NCI-H1417 (cell line): Measurements from ENCODE around the gene GPR26.

Source experiments
- DNase-seq, 3 experiments: peaks; one replicate each; lab custom pipeline; 2025; lab: John Stamatoyannopoulos, UW

The GPR26 gene

DNA sequence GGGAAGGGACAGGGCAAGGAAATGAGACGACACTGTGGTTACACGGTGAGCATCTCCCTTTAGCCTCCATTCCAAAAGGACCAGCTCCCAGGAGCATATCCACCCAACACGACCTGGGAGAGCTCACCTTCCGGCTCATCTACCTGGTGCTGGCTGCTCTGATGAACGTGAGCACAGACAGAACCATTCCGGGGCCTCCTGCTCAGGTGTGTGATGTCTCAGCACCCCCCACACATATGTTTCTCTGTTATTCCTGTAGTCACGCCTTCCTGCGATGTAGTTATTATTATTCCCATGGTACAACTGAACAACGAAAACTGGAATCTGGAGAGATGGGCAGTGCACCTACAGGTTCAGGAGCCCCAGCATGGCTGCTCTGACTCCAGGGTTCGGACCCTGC is 20.5 kb upstream of the GPR26 start:
- DNase-seq = no peak

DNA sequence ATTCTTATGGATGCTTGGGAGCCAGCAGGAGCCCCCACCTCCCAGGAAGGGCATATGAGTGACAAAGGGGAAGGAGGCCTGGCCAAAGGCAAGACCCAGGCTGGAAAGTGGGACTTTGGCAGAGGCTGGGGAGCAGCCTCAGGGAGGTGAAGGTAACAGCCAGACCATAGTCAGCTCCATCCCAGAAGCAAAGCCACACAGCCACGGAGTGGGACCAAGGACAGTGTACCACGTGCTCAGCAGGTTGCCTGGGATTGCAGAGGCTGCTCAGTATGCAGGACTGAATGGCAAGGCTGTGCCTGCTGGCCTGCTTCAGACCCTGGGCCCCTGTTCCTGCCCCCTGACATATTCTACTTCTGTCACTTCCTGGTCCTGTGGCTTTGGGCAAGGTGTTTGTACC is 17.6 kb upstream of the GPR26 start:
- DNase-seq = no peak

DNA sequence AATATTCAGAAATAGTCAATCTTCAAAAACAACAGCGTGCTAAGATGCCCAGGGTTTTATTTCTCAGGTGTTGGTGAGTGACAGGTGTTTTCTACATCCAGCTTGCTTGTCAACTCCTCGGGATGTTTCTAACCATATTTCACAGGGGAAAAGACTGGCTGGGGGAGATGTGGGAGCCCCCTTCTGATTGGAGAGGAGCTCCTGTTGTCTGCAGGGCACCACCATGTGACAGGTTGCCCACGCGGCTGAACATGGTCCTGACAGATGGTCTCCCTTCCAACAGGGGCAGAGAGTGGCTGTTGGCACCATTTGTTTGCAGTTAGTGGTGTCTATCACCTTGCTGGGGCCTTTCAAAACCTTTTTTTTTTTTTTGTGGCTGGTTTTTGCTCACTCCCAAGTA is 16.5 kb upstream of the GPR26 start:
- DNase-seq = no peak

DNA sequence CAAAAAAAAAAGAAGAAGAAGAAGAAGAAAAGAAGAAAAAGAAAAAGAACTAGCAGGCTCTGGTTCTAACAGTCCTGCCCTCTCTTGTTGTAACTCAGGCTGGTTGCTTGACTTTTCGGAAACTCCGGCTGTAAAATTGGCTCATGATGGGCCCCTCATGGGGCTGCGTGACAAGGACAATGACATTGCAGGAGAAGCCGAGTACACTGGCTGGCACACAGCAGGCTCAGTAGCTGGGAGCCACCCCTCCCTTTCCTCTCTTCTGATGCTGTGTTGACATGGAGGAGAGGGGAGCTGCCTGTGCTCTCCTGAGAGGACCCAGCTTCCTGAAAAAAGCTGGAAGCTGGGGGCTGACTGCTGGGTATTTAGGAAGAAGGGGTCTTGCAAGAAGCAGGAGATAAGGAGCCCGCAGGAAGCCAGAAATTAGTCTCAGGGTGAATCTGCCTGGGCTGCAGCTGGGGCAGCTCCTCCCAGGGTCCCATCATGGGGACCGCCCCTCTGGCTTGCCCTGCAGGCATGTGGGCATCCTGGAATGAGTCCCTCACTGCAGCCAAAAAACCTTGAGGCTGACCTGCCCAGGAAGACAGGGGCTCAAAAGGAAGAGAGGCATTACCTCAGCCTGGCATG is 14.6 kb upstream of the GPR26 start:
- no peak for DNase-seq

DNA sequence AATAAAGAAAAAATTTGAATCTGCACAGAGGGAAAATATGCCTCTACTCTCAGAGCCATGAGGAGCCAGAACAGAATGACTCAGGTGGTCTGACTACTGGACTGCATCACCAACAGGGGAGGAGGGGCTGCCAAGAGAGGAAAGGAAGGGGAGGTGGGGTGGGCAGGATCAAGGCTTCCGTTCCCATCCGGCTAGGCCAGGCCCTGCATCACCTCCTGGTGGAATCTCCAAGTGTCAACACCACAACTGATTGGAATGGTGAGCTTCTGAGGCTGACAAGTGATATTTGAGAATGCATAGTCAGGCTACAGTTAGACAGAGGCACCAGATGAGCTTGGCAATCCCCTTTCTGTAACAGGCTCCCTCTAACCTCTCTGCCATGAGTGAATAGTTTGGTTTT is 10.4 kb upstream of the GPR26 start:
- DNase-seq = no peak

DNA sequence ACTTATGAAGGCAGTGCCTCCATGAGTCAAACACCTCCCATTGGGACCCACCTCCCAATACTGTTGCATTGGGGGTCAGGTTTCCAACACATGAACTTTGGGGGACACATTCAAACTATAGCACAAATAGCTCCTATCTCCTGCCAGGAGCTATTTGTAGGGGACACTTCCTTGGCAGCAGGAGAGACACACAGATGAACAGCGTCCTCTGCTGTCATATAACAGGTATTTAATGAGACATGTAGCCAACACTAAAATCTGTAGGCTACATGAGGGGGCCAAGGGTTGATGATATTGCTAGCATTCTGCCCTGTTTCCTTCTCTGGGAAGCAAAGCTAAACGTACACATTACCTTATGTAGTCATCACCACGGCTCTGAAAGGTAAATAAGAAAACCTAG is 2.6 kb upstream of the GPR26 start:
- DNase-seq = peak in 1 of 3 experiments; percentile 1

DNA sequence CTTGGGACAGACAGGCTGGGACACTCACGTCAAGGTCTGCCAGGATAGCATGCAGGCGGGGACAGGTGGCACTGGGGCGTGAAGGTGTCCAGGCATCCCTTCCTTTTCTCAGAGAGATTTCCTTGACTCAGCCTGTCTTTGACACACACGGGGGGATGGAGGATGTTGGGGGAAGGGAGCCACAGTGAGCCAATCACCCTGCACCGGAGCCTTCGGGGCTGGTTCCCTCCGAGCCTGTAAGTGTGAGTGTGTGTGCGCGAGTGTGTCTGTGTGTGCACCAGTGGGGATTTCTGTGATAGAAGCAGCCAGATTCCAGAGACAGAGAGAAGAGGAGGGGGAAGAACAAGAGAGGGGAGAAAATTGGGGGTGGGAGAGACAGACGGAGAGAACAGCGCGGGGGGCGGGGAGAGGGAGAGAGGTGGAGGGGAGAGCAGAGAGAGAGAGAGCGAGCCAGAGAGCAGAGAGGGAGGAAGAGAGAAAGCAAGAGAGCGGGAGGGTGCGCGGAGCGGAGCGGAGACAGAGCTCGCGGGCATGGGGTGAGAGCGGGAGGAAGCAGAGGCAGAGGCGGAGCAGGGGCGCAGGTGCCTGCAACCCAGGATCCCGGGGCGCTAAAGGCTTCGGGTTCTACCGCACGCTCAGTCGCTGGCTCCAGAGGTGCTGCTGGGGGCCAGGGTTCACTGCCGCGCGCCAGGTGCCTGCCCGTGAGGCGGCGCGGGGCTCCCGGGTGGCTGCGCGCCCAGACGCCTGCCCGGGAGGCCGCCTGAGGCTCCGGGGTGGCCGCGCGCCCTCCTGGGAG is 466 bp upstream of the GPR26 start:
- peak in 2 of 3 experiments; percentile 34 to 41 for DNase-seq

DNA sequence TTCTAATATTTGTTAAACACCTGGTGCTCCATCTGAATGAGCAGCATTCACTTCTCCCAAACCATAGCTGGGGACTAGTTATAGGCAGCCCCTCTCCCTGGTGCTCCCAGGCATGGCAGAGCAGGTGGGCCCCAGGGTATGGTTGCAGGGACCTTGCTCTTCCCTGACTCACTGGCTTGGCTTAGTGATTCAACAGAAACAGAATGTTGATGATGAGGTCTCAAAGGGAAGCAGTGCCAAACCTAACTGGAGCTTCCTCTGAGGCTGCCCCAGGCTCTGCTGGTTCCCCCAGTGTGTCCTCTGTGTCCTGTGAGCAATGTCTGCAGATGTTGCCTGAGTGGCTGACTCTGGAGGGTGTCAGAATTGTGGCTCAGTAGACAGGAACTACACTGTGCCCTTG is 3.7 kb downstream of the GPR26 start:
- no peak for DNase-seq

DNA sequence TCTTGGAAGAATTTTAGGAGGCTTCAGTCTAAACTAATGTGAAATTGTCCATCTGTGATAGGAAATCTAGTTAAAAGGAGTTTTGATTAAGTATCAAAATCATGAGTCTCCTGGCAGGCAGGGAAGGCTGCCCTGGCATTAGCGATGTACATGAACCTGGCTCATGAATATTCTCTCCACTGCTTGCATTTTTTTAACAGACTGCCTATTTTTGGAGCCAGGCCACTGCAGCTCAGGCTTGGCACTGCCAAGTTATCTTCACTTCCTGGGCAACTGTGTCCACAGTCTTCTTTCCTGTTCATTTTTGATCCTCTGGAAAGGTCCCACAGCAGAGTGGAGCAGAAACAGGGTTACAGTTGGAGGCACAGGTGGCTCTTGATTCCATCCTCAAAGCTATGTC is 7.0 kb downstream of the GPR26 start:
- no peak for DNase-seq

DNA sequence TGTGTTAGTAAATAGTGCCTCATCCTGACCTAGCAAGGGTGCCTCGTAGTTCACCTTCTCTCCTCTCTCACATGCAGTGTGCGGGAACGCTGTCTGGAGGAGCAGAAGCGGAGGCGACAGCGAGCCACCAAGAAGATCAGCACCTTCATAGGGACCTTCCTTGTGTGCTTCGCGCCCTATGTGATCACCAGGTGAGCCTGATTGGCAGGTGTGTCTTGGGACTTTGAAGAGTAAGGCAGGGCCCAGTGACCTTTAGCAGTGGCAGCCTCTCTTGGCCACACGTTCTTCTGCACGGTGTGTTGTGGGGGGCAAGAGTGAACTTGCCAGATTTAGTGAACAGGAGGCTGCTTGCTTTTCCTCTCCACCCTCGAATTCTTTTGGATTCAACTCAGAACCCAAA is 8.6 kb downstream of the GPR26 start:
- DNase-seq = no peak

DNA sequence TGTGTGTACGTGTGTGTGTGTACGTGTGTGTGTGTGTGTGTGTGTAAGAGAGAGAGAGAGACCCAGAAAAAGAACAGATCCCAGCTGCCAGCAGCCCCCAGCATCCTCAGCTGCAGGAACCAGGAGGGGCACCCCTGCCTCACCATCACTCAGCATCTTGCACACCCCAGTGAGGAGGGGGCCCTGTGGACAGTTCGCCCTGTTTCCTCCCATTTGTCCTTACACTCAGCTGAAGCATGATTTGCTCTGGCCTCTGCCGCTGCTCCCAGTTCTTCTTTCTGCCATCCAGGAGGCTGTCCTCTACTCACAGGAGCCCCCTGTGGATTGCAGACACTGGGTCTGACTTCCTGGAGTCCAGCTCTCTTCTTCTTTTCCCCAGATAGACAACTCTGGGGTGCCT is 9.7 kb downstream of the GPR26 start:
- no peak for DNase-seq

DNA sequence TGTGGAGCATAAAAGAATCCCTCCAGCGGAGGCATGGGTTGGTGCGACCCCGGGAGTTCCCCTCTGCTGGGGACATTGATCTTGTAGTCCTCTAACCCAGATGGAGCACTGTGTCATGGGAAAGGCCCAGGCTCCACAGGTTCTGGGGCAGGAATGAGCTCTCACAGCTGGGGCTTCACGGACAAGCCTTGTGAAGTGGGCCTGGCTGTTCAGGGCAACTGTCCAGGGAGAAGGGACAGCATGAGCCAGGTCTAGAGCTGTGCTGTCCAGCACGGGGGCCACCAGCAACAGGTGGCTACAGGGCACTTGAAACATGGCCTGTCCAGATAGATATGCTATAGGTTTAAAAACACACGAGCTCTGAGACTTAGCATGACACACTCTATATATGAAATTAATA is 11.4 kb downstream of the GPR26 start:
- DNase-seq = no peak

DNA sequence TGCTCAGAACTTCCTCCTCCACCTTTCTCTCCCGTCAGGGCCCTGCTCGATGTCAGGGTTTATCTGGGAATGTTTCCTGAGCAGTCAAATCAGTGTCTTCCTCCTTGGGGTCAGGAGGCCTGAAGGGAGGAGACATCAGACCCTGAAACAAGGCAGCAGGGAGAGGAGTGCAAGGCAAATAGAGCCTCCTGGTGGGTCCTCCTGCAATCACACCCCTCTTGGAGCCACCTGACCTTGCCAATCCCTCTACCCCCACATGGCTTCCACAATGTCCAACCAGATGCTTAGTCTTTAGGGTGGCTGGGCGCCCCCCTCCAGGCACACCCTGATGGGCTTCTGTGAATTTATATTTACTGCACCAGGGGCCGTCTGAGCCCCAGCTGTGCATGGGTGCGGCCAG is 12.2 kb downstream of the GPR26 start:
- no peak for DNase-seq

DNA sequence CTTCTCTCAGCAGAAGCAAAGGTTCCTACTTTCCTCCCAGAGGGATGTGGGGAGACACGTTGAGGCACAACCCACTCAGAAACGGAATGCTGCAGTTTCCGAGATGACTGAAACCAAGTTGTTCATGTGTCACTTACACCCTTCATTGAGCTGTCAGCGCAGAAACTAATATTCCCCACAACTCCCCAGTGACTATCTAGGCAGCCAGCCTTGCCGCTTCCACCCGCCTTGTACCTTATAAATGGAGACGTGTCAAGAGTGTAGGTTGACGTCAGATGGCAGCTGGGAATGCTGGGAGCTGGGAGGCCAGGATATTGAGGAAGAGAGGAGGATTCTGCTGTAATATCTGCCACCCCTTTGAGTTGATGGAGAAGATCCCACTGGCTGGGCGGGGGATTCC is 15.1 kb downstream of the GPR26 start:
- no peak for DNase-seq

DNA sequence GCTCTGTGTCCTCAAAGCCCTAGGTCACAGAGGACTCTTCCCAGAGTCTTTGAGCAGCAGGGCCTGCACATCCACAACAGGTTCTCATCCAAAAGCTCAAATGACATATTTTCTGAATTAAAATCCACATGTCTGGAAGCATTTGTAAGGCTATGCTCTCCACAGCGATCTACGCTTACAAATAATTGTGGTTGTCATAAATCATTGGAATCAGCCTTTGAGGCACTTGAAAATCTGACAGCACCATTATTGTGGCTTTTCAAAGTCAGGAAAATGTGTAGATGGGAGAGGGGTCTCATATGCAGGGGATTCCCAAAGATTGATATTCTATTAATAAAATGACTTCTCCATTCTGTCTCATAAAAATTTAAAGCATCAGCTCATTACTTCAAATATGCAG is 16.3 kb downstream of the GPR26 start:
- DNase-seq = peak in 1 of 3 experiments; percentile 28

DNA sequence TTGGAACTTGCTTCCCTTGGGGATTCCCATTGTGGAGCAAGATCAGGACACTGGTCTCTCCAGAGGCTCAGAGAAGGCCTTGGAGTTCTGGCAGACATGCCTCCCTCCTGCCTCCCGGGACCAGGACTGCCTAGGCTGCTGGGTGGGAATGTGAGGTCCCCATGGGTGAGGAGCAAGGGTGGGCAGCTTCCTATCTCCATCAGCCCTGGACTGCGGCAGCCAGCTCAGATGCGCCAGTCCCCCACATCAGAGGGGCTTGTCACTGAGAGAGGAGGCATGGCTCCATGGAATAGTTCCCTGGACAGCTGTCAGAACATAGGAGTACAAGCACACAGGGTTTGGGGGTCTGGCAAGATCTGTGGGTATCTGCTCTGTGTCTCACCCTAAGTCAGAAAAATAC is 17.3 kb downstream of the GPR26 start:
- no peak for DNase-seq

DNA sequence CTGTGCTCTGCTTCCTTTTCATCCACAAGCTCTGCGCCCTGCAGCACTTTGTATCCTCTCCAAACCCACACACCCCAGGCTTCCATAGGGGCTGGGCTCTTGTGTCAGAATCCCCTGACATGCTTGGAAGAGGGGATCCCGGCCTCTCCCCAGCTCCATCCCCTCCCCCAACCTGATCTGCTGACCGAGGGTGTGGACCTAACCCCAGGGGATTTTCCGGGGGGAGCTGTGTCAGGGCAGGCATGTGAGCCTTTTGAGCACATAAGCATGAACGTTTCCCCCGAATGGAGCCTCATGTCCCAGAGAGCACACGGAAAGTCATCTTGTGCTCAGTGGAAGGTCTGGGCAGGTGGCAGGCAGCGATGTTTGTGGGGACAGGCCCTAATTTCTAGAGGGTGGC is 17.7 kb downstream of the GPR26 start:
- no peak for DNase-seq

DNA sequence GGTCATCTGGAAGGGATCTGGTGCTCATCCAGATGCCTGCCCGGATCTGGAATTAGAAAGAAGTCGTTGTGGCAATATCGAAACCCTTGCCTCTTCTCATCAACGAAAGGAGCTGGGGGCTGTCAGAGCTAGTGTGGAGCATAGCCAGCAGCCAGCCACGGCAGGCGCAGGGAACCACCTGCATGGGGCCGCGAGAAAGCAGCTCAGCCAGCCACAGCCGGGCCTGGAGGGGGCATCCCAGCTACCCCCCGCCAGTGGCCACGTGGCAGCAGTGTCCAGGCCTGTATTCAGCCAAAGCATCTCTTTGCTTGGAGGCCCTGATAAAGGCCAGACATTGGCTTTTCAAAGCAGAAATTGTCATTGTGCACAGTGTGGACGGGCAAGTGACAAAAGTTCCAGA is 19.1 kb downstream of the GPR26 start:
- no peak for DNase-seq

DNA sequence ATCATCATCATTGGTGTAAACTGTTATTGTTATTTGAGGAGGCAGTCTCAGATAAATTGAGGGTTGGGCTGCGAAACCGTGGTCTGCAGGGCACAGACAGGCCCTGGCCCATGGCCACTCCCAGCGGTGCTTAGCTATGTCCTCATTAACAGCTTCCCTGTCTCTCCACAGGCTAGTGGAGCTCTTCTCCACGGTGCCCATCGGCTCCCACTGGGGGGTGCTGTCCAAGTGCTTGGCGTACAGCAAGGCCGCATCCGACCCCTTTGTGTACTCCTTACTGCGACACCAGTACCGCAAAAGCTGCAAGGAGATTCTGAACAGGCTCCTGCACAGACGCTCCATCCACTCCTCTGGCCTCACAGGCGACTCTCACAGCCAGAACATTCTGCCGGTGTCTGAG is 21.6 kb downstream of the GPR26 start:
- DNase-seq = peak in 1 of 3 experiments; percentile 1

DNA sequence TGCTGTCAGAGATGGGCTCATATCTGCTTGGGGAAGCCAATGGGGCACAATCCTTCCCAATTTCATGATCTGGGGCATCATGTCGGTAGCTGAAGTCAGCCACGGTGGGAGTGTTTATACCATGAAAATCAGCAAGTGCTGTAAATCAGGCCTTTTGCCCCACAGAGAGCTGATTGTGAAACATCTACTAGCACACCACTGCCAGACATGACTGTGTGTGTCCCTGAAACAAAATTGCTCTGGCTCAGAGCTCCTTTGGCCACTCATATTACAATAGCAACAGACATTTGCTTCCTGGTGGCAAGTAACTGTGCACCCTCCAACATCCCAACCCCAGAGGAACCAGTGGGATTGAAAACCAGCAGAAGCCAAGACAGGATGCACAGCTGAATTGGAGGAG is 23.7 kb downstream of the GPR26 start:
- DNase-seq = no peak

DNA sequence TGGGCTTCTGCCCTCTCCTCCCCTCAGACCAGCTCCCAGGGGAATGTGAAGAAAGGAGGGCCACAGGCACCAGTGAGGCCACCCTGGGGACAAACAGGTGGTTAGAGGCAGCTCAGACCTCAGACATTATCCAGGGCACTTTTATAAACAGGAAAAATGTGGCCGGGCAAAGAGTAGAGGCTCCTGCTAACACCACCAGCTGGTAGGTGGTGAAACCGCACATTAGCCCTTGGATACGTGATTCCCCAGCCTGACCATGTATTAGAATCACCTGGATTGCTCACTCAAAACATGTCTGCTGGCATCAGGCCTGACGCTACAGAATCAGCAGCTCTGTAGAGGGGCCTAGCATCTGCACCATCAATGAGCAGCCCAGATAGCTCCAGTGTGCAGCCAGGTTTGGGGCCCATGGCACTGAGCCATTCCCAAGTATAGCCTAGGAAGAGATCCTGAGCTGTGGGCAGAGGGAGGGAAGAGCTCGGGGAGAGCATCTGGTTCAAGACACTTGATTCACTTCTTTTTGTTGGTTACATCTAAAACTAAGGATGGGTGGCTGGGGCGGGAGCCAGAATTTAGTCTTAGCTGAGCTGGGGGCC is 37.1 kb downstream of the GPR26 start:
- DNase-seq = no peak

DNA sequence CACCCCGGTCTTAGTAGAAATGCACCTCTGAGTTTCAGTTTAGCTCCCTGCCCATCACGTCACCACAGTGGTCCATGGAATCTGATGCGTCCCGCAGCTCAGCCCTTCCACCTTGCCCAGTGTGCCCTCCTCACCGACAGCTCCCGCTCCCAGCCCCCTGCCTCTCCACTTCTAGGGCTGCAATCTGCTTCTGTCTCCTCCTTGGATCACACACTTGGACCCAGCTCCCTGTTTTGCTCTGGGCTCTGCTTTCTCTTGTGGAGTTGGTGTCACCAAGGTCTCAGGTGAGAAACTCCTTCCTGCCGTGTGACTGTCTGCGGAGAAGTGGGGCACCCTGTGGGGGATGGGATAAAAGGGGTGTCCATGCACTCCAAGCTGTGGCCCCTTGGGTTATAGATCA is 37.9 kb downstream of the GPR26 start:
- no peak for DNase-seq

DNA sequence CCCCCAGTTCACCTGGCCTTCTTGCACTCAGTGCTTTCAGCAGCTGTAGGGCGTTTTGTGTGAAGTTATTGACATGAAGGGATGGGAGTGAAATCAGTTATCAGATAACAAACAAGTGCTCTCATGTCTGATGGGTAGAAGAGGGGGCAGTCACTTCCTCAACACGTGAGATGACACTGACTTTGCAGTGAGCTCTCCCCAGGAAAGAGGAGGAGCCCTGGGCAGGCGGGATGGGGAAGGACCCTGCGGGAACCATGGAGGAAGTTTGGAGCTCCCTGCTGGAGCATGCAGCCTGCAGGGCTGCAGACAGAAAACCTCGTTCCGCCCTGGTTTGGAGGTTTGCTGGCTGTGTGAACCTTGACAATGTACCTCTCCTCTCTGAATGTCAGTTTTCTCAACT is 38.7 kb downstream of the GPR26 start:
- DNase-seq = peak in 1 of 3 experiments; percentile 2

DNA sequence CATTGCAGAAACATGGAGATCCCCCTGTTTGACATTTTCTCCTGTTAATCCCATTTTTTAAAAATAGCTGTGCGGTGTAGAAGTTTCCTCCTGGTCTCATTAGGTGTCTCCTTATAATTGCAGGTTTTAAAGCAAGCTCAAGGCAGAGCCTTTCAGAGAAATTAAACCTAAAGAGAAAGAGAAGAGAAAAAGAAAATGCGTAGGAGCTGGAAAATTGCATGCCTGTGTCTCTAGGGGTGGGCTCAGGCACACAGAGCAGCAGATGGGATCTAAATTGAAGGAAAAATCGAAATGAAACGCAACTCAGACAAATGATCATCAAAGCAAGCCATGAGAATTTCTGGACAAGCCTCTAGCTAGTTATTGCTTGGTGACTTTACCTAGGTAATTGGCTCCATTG is 40.1 kb downstream of the GPR26 start:
- DNase-seq = no peak
